HG03095 (cell line): Measurements from ENCODE around the gene UNG.
"Not testable (repeated sequence)": the region's sequence is repeated elsewhere in the genome, so short reads cannot be mapped to it uniquely, and the experiment has no call there.

Source experiments
- ATAC-seq: cut with Tn5 transposase; IDR thresholded peaks from one replicate; pipeline ENCODE4 v1.9.1; 2021; ENCODE audit warnings: moderate library complexity; ENCODE audit not compliant: unreplicated experiment

UNG gene

DNA sequence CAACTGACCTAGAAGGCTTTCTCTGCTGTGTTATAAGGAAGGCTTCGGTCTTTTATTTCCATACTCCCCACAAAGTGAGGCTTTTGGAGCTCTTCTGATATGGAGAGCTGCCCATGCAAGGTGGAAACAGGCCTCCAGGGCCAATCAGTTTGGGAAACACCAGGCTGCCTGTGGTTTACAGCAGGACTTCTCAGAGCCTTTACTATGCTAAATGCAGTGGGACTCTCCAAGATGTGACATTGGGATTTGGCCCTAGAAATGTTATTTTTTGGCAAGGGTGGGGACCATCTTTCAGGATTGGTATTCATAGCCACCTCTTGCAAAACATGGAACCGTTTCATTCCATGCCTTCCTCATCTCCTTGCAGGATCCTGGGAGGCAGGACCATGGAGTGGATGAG lies 22.7 kb downstream of the UNG start:
- no peak for ATAC-seq

DNA sequence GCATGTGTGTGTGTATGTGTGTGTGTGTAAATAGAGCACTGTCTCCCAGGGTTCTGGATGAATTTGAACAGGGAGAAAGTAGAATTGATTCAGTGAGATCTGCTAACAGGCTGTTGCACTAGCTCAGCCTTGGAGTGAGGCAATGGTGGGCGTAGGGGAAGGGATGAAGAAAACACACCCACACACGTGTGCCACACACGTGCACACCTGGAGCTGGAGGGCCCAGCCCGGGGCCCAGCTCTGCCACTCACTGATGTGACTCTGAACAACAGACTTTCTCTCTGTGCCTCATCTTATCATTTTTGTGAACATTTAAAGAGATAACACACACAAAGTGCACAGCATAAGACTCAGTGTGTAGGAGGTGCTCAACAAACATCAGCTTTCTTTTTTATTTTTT lies 23.2 kb downstream of the UNG start:
- no peak for ATAC-seq

DNA sequence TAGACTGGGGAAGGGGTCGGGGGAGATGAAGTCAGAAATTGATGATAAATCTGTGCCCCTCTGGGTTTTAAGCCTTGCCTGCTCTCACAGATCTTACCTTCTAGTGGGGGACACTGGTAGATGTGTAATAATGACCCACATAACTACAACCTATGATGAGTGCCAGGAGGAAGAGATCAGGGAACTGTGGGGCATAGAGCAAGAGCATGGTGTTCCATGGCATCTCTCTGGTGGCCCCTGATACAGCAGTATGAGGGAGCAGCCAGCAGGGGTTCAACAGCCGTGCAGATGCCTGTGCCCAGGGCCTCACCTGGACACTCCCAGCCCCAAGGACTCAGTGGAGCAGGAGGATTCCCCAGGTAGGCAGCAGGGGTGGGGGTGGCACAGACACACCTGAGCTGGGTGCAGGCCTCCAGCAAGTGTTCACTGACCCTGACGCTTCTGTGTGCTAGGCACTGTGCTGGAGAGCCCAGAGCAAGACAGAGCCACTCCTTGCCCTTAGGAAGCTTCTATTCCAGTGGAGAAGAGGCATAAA lies 24.0 kb downstream of the UNG start:
- no peak for ATAC-seq

DNA sequence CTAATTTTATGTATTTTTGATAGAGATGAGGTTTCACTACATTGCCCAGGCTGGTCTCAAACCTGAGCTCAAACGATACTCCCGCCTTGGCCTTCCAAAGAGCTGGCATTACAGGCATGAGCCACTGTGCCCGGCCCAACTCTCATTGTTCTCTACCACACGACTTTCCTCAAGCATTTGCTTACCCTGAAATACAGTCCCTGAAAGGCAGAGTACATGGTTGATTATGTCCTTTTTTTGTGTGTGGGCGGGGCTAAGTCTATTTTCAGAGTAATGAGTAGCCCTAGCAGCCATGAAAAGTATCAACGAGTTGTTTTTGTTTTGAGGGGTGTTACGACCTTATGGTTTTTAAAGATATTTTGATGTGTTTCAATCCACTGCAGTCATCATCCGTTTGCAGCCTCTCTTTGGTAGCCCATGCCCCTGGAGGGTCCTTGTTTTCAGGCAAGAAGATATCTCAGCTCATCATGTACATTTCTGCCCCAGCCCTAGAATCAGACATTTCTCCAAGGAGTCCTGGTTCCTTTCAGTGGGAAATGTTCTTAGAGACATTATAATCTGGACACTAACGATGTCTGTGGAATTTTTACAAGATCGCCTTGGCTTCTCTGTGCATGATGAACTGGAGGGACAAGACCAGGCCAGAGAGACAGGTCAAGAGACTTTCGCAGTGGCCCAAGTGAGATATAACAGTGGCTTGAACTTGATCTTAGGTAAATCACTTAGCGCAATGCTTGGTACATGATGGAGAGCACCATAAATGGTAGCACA lies 27.7 kb downstream of the UNG start:
- no peak for ATAC-seq

DNA sequence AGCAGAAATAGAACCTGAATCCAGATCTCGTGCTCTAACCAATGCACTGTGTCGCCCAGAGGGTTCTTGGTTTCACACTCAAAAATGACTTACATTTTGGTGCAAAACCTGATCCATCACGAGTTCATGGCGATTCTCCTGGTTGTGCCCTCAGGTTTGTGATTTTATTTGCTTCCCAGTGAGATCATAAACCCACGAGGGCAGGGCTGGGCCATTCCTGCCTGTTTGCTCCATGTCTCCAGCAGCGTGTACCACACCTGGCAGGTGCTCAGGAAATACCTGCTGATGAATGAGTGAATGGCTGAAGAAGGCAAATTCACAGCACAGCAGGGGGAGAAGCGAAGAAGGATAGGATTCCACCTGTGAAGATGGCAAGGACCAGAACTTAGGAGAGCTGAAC lies 28.4 kb downstream of the UNG start:
- no peak for ATAC-seq

DNA sequence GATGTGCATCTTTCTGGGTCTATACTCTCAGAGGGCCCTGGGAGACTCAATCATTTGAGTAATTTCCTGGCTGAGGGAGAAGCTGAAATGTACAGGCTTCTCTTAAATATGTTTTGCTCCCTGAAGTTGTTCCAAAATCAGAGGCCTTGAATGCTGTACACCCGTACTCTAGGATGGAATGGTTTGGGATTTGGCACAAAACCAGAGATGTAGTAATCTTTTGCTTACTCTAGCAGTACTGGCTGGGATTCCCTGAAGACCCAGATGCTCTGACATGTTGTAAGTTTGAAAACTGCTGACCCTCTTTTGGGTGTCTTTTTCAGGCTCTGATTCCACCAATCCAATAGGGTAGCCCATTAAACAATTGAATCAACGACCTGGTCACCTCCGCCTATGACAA lies 29.4 kb downstream of the UNG start:
- no peak for ATAC-seq

DNA sequence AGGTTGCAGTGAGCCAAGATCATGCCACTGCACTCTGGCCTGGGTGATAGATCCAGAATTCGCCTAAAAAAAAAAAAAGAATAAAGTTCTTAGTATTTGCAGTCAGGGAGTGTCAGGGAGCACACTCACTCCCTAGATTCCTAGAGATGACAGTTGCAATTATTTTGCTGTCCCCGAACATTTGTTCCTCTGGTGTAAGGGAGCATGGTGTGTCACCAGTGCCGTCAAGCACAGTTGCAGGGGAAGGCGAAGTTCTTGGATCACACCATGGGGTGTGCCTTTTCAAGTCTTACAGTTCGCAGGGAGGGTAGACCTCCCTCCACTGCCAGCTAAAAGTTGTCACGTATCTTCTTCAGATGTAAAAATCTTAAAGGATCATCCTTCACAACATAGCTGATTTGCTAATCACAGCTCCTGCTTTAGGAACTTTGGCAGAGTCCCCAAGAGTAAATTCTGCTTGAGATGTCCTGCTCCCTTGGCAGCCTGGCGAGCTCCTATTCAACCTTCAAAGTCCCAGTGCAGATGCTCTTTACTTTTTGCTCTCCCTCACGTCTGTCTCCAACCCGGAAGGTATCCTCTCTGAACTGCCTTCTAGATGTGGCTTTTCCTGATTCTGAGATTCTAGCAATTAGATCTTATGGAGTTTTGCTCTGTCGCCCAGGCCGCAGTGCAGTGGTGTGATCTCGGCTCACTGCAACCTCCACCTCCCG lies 30.3 kb downstream of the UNG start:
- ATAC-seq: no peak

DNA sequence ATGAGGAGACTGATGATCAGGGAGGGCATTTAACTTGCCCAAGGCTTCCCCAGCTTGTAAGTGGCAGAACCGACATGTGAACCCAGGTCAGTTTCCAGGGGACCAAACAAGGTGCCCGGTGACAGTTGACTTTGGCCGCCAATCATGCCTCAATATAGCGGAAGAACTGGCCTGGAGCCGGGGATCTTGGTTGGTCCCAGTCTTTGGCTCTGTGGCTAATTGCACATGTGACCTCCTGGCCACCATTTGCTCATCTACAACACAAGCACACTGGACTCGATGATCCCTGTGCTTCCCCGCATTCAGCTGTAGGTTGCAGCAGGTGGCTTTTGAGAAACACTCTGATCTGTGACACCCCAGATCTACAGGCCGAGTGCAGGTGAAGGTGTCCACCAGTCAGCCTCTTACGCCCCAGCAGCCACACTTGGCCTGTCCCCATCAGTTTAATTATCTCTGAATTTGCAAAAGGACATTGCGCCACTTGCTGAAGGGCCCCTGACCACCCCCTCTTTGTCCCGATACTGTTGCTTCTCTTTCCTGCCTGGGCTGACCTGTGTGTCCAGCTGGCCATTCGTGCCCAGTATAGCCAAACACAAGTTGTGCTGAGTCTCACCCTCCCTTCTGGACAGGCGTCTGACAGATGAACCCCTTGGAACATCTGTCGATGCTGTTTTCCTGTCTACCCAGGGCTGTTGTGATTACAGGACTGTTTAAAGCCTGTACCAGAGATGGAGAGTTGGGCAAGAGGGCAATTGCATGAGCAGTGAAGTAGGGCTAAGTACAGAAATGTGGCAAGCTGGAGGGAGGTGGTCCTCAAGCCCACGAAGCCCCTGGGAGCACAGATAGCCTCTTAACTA lies 33.1 kb downstream of the UNG start:
- ATAC-seq: no peak

DNA sequence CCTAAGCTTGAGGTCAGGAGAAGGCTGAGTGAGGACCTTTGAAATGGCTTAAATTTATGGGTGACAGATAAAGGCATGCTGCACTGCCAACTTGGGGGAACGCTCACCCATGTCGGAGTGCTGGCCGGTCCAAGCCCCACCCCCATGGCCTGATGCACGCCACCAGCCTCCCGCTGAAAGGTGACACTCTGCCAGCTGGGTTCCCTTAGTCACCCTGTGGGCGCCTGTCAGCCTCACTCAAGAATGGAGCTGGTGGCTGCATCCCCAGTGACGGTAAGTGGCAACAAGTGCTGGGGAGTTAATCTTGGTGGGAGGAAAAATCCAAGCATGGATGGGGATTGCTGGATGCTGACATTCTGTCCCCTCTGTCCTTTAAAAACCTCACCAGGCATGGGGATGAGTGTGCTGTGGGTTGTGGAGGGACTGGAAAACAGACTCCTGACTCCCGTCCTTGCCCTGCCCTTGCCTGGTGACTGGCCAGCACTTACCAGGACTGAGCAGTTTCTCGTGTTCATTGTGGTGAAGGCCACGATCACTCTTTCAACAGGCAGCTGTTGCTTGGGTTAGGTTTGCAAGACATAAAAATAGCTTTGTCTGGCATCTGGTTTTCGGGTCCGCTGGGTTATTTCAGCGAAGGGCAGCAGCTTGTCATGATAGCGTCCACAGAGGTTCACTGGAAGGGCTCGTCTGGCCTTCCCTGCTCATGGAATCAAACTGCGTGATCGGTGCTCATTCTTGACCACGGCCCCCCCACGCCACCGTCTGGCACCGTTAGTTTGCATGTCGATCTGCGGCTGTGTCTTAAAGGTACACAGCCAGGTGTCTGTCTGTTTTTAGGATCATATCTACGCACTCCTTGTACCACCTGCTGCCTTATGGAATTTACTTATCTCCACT lies 34.0 kb downstream of the UNG start:
- no peak for ATAC-seq

DNA sequence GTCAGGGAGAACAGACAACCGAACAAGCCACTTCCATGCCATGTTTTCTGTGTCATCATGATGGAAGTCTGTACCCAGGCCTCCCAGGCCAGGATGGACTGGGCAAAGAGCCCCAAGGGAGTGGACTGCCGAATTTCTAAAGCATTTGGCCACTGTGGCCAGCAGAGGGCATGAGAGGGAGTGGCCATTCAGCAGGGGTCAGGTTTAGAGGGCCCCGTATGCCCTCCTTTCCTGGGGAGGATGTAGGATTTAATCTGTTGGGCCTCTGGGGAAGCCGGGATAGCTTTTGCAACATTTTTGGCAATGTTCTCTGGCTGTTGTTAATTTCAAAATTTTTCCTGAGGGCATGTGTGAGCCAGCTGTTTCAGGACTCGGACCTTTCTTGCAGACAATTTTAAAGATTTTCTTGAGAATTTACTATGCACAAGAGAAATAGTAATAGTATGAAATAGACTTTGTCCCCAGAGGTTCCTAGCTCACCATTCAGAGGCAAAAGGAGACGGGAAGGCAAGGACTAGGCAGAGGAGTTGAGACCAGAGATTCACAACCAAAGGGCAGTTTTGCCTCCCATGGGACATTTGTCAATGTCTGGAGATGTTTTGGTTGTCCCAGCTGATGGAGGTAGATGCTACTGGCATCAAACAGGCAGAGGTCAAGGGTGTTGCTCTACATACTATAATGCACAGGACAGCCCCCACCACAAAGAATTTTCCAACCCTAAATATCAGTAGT lies 37.0 kb downstream of the UNG start:
- ATAC-seq: no peak

DNA sequence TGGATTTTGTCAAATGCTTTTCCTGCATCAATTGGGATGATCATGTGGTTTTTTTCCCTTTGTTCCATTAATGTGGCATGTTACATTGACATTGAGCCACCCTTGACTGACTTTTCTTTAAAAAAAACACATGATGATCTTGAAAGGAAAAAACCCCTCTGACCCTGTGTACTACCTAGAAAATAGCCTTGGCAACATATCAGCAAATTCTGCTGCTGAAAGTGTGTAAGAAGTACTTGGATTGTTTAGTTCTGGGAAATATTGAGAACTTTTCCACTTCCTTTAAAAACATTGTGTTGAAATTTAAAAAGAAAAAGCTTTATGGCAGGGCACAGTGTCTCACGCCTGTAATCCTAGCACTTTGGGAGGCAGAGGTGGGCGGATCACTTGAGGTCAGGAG lies 39.7 kb downstream of the UNG start:
- ATAC-seq: no peak

DNA sequence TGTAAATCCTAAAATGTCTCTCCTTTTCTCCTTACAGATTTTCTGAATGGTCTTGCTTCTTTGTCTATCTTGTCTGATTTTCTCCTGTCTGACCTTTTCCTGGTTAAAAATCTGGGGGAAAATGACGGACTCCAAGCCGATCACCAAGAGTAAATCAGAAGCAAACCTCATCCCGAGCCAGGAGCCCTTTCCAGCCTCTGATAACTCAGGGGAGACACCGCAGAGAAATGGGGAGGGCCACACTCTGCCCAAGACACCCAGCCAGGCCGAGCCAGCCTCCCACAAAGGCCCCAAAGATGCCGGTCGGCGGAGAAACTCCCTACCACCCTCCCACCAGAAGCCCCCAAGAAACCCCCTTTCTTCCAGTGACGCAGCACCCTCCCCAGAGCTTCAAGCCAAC lies 42.0 kb downstream of the UNG start:
- no peak for ATAC-seq

DNA sequence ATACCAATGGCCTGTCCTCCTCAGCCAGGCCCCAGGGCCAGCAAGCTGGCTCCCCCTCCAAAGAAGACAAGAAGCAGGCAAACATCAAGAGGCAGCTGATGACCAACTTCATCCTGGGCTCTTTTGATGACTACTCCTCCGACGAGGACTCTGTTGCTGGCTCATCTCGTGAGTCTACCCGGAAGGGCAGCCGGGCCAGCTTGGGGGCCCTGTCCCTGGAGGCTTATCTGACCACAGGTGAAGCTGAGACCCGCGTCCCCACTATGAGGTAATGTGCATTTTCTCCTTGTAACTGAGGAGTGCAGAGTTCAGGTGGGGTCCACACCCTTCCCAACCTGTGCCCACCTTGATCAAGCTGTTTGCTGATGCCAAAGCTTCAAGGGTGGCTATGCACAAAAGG lies 42.4 kb downstream of the UNG start:
- no peak for ATAC-seq

DNA sequence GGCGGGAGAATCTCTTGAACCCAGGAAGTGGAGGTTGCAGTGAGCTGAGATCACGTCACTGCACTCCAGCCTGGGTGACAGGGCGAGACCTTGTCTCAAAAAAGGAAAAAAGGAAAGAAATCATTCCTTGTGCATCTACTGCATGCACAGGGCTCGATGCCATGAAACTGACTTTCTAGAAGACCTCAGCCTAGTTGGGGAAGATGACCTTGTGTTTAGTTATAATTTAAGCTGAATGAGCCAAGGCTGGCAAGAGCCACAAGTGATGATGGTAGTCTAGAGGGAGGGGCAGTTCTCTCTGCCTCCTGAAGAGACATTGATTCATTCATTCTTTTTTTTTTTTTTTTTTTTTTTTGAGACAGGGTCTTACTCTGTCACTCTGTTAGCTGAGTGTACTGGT lies 43.2 kb downstream of the UNG start:
- ATAC-seq: no peak

DNA sequence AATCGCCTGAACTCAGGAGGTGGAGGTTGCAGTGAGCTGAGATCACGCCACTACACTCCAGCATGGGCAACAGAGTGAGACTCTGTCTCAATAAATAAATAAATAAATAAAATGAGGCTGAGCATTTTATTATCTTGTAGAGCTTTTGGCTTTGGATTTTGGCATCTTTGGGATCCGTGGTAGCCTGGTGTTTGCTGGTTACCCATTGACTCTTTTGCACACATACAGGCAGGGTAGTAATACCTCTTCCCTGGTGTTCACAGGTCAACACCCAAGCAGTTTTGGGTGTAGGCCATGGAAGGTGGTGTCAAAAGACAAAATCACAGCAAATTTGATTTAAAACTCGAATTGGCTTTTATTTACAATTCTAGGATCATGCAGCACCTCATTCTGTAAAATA lies 46.8 kb downstream of the UNG start:
- ATAC-seq: no peak

DNA sequence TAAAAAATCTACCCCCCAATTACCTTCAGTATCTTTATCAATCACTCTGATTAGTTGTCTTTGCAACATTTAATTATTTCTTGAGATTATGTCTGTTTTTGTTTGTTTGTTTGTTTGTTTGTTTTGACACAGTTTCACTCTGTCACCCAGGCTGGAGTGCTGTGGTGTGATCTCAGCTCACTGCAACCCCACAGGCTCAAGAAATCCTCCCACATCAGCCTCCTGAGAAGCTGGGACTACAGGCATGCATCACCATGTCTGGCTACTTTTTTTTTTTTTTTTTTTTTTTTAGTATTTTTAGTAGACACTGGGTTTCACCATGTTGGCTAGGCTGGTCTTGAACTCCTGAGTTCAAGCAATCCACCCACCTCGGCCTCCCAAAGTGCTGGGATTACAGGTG lies 49.7 kb downstream of the UNG start:
- ATAC-seq: not testable (repeated sequence)

DNA sequence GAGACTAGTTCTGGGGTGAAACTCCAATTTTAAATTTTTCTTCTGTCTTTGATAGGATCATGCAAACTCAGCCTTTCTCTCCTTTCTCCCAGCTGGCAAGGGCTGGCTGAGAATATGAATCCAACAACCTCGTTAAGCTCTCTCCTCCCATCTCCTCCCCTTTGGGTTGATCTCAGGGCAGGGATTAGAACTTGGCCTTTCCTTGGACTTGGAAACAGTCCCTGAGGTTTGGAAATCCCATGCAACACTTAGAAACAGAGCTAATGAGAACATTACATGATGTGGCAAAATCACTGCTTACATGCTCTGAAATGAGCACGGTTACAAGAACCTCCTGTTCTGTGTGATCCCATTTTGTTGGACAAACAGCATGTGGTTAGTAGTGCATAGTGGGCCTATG lies 50.6 kb downstream of the UNG start:
- ATAC-seq: no peak

DNA sequence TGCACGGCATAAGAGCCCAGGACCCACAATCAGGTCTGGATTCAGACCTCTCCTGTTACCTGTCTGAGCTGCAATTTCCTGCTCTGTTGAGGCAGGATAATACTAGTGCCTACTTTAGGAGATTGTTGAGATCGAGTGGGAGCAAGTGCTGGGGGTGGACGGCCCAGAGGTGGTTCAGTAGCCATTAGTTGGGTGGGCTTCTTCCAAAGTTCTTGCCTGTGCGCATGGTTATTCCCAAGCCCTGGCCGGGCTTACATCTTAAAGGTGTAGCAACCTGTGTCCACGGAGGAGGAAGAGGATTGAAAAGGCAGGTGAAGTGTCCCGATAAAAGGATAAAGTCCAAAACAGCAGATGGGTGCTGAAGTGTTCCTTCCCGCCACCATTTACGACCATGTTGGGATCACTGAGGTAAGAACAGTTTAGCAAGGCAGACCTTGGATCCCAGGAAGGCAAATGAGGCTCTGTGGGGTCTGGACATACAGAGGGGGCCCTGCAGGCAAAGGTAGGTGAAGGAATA lies 52.8 kb downstream of the UNG start:
- no peak for ATAC-seq

DNA sequence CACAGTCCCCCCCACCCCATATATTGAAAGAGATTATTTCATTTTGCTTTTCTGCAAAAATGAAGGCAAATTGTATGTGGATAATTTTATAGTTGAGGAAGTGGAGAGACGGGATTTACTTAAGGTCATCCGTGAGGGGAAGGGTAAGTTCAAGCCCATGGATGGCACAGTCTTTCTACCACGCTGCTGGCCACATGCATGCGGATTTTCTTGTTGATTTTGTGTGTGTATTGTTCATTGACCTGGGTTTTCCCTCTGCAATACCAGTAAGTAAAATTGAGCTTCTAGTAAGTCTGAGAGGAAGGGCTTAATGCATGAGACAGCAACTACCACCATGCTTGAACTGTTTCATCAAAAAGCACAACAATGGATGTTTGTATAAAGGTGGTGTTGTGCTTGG lies 54.1 kb downstream of the UNG start:
- no peak for ATAC-seq
